ENCODE results near the gene RAPGEF4.
A peak's percentile ranks its signal among the peaks of the same experiment; 100 is the strongest.

Gene RAPGEF4

GRCh38 chr2:172976116-172976515 lies 240.5 kb downstream of the RAPGEF4 start:
- DNase-seq = no peak

DNA sequence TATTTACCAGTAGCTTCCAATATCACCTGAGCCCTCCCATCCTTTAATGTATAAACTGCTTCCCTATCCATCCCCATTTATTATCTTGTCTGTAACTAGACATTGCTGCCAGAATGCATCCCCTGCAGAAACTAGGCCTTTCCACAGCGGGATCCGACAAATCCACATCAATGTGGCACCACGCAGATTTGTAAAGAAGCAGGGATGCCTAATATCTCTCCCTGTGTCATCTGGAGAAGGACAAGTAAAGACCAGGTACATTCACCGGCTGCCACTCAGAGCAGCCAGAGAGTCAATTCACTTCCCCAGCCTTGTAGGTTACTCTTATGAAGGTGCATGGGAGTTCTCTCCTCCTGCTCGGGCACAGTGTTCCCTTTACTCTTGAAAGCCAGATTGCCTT lies 241.2 kb downstream of the RAPGEF4 start:
- no peak for DNase-seq

DNA sequence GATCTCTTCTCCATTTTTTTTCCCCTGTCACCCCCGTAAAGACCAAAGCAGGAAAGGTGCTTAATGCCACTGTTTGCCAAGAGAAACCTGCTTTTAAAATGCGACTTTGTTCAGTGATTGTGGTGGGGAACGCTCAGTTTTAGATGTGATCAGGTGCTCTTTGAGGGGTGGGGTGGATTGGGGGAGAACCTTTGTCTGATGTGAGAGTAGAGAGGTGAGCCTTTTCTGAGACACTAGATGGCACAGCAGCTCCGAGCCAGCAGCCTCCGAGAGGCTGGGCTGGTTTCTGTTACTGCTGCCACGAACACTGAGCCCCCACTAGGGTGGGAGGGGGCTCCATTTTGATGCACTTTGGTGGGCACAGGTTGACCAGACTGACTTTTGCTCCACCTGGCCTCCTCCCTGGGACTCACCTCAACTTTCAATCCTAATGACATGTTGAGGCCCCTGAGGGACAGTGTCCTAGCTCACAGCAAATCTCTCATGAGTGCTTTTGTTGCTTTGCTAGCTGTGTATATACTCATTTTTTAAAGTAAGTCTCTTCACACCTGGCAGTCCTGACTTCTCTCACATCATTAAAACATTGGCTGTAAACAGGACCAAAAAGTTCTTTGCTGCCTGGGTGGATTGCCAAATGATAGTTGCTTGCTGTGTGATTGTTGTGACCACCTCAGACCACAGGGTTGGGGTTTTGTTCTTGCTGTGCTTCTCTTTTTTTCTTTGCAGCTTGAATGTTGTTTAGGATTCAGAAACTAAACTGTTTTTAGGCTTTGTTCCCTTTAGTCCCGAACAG lies 241.8 kb downstream of the RAPGEF4 start:
- DNase-seq = no peak

GRCh38 chr2:172978063-172978383 lies 242.4 kb downstream of the RAPGEF4 start:
- no peak for DNase-seq

GRCh38 chr2:172985139-172985892 lies 249.7 kb downstream of the RAPGEF4 start:
- peak; percentile 24 for DNase-seq

DNA sequence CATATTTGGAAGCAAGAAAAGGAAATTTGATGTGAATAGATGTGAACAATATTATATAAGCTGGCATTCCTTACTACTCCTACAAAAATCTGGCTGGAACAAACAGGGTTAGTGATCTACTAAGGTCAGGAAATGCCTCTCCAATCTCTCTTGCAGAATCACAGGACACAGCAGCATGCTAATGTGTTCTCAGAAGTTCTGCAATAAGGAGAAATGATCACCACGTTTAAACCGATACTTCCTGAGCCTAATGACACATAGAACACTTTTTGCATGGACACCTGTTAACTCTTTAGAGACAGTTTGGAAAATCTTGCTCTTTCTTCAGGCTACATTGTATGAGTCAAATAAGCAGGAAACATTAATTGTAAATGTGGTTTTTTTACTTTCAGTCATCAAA lies 250.4 kb downstream of the RAPGEF4 start:
- DNase-seq = no peak

- no peak for DNase-seq
Measured at GRCh38 chr2:172988728-172989127, 253.1 kb downstream of the RAPGEF4 start.

DNA sequence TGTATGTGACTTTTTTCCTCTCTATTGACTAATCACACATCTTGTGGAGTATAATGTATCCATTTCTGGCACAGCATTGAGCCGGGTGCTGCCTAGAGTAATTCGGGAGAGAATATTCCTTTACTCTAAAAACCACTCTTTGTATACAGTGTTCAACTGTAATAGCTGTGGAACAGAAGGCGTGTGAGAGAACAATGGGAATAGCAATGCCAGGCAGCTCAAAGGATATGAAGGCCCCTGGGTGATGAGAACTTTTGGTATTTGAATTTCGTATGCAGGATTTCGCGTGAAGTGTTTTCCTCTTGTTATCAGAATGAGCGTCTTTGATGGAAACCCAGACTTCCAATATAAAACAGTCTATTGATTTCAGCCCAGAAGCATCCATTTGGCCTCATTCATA lies 255.4 kb downstream of the RAPGEF4 start:
- no peak for DNase-seq

GRCh38 chr2:172993139-172993538 lies 257.5 kb downstream of the RAPGEF4 start:
- no peak for DNase-seq

DNA sequence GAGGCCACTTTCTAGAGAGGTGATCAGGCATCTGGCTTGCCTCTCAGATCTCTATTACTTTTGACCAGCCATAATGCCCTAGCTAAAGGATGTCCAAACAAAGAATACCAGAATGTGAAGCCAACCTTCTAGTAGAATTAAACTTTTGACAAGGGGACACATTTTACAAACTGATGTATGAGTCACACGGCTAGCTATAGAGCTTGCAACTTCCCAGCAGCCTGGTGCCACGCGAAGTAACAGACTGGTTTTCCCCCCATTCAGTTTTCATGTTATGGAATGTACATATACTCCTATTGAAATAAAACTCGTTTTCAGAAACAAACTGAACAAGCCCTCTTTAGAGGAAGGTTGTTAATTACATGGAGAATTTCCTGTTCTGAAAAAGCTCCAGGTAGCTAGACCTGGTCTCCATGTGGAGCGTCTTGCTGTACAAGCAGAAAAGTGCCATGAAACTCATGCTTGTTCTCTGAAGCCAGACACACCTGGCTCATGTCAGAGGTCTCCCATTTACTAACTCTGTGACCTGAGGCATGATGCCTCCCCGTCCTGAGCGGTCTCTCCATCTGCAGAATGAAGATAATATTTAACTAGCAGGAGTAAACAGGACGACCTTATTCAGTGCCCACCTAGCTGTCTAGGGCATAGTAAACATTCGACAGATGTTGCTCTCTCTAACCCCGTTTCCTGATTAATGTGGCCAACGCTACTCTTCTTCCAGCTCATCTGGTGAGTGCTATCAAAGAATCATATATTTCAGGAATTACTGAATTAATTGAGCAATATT lies 258.5 kb downstream of the RAPGEF4 start:
- no peak for DNase-seq

- no peak for DNase-seq
Measured at GRCh38 chr2:172994864-172995263, 259.2 kb downstream of the RAPGEF4 start.

DNA sequence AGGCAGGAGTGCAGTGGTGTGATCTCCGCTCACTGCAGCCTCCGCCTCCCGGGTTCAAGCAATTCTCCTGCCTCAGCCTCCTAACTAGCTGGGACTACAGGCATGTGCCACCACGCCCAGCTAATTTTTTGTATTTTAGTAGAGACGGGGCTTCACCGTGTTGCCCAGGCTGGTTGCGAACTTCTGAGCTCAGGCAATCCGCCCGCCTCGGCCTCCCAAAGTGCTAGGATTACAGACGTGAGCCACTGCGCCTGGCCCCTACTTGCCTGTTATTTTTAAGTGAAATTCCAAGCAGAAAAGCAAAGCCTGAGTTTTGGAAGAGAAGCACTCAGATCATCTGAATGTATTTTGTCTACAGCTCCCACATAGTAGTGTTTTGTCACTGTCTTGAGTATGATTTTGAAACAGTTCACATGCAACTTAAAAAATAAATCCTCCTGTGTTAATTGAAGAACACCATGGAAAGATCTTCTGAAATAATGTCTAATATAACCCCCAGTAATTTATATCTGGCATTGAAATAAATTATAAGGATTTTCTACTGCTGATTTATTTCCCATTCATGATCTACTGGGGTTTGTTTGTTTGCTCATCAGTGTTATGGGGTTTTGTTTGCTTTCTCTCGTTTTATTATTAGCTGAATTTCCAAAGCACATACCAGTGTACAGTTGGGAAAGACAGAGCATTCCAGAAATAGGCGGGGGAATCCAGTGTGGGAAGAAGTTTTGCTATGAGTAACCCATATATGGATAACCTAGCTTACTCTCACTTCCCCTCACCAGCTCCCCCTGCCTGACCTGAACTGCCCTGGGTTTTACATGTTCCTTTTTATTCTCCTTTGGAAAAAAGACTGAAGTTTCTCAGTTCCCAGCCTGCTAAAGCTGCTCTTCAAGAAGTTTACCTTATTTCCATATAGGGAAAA lies 259.9 kb downstream of the RAPGEF4 start:
- DNase-seq = no peak

GRCh38 chr2:172996387-172996961 lies 260.8 kb downstream of the RAPGEF4 start:
- DNase-seq = no peak

DNA sequence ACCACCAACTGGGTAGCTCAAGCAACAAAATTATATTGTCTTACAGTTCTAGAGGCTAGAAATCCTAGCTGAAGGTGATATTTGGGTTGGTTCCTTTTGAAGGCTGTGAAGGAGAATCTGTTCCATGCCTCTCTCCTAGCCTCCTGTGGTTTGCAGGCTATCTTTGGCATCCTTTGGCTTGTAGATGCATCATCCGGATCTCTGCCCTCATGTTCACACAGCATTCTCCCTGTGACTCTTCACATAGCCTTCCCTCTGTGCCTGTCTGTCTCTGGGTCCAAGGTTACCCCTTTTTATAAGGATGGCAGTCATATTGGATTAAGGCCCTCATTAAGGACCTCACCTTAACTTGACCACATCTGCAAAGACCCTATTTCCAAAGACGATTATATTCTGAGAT lies 261.4 kb downstream of the RAPGEF4 start:
- DNase-seq = no peak

DNA sequence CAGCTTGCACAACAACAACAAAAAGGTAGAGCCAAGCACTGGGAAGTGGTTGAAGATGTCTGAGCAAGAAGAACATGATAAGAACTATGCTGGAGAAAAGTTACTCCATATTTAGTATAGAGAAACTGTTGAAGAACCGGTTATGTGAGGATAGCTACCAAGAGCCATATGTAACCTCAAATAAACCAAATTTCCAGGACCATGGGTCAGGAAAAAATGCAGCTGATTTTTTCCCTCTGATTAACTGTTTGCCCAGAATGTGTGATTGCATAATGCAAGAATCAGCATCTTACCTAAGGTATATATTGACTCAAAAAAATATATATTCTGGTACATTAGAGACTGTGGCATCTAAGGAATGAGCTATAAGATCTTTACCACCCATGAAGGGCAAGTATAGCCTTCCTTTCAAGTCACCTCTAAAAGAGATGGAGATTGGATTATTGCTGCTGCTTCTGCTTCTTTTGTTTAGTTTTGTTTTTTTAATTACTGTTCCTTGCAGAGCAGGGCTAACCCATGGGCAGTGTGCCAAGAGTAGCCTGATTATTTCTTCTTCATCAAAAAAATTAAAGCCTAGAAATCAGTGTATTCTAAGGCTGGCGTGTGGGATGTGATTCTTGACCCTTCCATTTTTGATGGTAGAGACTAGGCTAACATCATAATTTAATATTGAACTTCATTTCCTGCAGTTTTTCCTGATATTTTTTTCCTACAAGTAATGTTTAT lies 263.1 kb downstream of the RAPGEF4 start:
- DNase-seq = no peak

GRCh38 chr2:172999641-173000386 lies 264.2 kb downstream of the RAPGEF4 start:
- no peak for DNase-seq

DNA sequence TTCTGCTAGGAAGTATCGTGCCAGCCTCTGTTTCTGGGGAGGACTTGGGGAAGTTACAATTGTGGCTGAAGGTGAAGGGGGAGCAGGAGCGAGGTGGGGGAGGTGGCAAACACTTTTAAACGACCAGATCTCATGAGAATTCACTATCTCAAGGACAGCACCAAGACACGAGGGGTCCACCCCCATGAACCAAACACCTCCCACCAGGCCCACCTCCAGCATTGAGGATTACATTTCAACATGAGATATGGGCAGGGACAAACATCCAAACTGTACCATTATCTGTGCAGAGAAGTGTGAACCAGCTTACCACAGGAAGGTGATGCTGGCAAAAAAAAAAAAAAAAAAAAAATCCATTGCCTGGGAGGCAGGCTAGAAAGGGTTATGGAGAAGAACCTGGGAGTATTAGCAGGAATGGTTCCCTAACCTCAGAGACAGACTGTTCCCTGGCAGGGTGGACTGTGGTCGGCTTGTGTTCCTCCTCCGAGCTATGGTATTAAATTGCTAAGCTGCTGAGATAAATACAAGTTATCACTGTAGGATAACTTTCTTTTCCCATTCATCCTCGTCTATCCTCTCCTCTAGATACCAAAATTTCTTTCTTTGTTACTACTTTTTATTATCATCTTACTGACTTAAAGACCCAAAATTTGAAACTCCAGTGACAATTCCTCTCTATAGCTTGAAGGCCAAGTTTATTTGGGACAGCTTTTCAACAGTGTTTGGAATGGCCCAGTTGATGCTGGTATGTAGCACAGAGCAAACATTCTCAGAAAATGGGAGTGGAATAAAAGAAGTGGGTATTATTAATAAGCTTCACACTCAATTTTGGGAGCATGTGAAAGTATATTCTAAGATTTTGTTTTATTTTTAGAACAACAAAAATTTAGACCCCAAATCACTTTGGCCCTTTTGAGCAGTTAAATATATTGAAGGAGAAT lies 266.3 kb downstream of the RAPGEF4 start:
- no peak for DNase-seq

GRCh38 chr2:173002751-173003541 lies 267.3 kb downstream of the RAPGEF4 start:
- DNase-seq = no peak

DNA sequence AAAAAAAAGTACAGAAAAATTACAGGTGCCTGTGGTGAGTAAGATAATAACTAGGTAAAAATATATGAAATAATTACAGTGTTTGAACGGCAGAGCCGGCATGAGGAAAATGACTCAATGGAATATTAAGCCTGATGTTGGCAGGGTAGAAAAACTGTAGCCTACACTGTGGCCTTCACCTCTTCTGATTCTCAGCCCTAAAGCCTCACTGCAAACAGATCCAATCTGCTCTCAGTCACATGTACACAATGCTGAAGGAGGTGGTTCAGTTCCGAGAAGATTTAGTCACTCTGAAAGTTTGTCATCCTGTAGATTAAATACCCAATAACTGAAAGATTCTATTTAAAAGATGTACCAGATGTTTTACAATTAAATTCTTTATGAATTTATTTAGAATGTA lies 273.1 kb downstream of the RAPGEF4 start:
- DNase-seq = no peak
